Globus pallidus (tissue), 1 donor: ENCODE data around the gene ARID3A.

Experiments
- DNase-seq: peaks from one replicate; pipeline ENCODE4 v3.0.0-alpha.2; 2015; ENCODE audit warnings: low spot score

The ARID3A gene

DNA sequence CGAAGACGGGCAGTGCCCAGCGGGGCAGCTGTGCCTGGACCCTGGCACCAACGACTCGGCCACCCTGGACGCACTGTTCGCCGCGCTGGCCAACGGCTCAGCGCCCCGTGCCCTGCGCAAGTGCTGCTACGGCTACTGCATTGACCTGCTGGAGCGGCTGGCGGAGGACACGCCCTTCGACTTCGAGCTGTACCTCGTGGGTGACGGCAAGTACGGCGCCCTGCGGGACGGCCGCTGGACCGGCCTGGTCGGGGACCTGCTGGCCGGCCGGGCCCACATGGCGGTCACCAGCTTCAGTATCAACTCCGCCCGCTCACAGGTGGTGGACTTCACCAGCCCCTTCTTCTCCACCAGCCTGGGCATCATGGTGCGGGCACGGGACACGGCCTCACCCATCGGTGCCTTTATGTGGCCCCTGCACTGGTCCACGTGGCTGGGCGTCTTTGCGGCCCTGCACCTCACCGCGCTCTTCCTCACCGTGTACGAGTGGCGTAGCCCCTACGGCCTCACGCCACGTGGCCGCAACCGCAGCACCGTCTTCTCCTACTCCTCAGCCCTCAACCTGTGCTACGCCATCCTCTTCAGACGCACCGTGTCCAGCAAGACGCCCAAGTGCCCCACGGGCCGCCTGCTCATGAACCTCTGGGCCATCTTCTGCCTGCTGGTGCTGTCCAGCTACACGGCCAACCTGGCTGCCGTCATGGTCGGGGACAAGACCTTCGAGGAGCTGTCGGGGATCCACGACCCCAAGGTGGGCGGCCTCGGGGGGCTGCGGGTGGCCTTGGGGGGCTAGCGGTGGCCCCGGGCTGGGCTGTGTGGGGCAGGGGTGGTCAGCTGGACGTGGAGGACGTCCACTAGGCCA is 79.2 kb downstream of the ARID3A start:
- no peak for DNase-seq

DNA sequence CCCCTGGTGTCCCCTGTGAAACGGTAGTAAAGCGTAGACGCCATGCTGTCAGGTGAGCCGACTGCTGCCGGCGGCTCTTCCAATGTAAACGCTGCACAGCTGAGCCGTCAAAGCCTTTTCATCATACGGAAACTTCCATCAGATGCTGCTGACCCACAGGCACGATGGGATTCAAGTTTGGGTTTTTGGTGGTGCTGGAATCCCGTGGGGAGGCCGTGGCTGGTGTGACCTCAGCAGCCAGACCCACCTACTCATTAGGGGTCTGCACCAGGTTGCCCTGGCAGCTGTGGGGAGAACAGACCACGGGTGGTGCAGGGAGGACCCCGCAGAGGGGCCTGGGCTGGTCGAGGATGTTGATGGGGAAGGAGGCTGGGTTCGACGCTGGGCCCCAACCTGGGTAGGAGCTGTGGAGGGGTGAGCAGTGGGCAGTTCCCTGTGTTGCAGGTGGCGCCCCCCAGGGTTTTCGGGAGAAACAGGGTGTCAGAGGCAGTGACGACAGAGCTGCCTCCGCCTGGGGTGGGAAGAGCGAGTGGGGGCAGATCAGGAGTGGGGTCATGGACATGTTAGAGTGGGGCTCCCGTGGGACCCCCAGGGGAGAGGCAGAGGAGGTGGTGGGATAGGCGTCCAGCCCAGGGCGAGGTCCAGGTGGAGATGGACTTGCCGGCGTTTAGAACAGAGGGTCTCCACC is 81.0 kb downstream of the ARID3A start:
- DNase-seq = no peak

DNA sequence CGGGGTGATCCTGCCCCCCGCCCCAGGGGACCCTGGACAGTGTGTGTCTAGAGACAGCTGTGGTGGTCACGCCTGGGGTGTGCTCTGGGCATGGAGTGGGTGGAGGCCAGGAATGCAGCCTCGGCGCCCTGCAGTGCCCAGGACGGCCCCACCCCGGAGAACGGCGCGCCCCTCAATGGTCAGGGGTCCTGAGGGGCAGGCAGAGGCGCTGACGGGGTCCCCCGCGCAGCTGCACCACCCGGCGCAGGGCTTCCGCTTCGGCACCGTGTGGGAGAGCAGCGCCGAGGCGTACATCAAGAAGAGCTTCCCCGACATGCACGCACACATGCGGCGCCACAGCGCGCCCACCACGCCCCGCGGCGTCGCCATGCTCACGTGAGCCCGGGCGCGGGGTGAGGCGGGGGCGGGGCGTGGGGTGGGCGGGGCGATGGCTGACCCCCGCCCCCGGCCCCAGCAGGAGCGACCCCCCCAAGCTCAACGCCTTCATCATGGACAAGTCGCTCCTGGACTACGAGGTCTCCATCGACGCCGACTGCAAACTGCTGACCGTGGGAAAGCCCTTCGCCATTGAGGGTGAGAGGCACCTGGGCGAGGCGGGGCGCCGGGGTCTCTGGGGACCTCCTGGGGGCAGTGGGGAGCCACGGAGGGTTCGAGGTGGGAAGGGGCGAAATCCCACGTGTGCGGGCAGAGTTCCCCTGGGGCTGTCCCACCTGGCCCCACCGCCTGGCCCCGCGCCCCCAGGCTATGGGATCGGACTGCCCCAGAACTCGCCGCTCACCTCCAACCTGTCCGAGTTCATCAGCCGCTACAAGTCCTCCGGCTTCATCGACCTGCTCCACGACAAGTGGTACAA is 81.8 kb downstream of the ARID3A start:
- DNase-seq = no peak

DNA sequence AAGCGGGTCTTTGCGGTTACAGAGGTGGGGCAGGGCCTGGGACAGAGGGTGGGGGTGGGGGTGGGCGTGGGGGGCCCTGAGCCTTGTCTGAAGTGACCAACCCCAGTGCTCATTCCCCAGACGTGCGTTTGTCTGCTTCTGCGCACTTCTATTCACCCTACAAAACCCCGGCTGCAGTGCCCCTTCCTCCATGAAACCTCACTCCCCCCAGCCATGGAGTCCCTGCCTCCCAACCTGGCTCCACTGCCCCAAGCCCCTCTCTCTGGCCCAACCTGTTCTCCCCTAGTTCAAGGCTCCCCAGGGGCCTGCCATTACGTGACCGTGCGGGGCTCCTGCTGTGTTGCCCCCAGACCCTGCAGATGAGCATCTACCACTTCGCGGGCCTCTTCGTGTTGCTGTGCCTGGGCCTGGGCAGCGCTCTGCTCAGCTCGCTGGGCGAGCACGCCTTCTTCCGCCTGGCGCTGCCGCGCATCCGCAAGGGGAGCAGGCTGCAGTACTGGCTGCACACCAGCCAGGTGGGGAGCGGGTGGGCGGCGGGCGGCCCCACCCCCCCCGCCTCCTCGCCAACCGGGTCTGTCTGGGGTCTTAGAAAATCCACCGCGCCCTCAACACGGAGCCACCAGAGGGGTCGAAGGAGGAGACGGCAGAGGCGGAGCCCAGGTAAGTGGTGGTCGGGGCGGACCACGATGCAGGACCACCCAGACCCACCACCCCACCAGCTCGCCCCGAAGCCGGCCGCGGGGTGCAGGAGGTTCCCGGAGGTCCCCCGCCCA is 82.6 kb downstream of the ARID3A start:
- DNase-seq = no peak

DNA sequence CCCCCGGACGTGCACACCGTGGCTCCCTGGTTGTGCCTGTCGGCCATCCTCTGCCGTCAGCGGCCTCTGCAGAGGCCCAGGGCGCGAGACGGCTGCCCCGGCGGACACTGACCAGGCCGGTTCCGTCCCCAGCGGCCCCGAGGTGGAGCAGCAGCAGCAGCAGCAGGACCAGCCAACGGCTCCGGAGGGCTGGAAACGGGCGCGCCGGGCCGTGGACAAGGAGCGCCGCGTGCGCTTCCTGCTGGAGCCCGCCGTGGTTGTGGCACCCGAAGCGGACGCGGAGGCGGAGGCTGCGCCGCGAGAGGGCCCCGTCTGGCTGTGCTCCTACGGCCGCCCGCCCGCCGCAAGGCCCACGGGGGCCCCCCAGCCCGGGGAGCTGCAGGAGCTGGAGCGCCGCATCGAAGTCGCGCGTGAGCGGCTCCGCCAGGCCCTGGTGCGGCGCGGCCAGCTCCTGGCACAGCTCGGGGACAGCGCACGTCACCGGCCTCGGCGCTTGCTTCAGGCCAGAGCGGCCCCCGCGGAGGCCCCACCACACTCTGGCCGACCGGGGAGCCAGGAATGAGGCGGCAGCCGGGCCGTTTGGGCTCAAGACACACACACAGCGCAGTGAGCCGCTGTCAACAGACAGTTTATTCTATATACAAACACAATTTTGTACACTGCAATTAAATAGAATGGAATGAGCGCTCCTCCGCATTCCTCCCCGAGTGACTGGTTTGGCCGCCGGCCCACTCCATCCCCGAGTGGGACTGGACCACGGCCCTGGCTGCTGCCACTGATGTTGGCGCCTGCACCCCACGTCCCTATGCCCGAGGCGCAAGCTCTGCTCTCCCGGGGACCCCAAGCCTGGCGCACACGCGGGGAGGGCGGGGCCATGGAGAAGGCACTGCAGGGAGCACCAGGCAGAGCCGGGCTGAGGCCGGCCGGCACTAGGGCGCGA is 83.5 kb downstream of the ARID3A start:
- no peak for DNase-seq

DNA sequence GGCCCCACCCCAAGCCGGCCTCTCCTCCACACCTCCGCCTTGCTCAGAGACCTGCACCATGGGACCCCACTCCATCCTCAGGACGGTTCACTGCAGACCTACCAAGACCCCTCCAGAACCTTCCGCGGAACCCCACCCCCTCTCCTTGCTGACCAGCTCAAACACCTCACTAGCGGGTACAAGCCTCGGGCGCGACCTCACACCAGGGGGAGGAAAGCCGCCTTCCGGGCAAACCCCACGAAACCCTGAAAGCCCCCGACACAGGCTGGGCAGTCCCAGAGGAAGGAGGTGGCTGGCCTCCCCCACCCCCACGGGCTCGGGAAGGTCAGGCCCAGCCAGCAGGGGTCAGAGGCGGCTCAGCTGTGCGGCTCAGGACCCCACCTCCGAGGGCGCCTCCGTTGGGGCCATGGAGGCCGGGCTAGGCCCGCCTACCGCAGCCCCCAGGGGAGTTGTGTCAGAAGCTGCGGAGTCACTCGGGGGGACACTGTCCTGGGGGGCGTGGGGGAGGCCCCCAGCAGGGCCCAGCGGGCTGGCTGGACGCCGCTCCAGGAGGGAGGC is 84.2 kb downstream of the ARID3A start:
- no peak for DNase-seq

DNA sequence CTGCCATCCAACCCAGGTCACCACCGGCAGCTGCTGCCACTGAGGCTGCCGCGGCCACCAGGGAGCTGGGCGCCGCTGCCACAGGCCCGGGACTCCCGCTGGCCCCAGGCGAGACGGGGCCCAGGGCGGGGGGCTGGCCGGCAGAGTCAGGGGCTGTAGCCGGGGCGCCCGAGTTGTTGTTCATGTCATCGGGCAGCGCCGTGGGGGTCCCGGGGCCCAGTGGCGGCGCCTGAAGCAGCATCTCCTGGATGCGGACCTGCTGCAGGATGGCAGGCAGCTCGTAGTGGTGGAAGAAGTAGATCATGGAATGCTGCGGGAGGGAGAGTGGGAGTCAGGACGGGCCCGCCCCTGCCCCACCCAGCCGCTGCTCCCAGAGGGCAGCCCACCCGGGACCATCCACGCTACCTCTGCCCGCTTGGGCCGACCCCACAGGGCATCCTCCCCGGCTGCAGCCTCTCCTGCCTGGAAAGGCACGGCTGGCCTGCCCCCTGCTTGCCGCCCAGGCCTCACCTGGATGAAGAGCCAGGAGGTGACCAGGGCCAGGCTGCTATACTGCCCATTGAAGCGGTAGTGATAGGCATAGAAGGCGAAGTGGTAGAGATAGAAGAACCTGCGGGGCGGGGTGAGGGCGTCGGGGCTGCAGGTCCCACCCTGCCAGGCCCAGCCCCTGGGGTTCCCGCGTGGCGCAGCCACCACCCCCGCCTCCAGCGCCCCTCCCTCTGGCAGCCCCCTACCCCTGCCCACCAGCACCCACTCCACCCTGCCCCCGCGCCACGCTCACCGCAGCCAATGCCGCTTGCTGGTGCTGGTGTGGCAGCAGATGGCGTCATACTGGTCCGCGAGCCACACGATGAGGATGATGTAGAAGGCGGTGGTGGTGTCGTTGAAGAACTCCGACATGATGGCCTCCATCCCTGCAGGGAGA is 85.0 kb downstream of the ARID3A start:
- no peak for DNase-seq

DNA sequence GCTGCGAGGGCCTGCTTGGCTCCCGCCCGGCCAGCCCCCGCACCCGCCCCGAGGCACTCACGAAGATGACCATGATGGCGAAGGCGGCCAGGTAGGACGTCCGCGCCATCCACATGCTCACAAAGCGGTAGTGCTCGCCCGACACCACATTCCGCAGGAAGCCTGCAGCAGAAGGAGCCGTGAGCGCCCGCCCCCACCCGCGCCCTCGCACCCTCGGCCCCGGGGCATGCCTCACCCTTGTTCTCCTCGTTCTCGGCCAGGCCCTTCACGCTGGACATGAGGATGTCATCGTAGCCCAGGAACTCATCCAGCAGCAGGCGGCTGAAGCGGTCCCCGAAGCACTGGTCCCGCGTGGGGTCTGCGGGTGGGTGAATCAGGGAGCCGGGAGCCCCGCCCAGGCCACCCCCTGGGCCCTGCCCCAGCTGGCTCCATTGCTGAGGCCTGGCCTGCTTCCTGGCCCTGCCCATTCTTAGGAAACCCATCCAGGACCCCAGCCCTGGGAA is 86.0 kb downstream of the ARID3A start:
- no peak for DNase-seq

DNA sequence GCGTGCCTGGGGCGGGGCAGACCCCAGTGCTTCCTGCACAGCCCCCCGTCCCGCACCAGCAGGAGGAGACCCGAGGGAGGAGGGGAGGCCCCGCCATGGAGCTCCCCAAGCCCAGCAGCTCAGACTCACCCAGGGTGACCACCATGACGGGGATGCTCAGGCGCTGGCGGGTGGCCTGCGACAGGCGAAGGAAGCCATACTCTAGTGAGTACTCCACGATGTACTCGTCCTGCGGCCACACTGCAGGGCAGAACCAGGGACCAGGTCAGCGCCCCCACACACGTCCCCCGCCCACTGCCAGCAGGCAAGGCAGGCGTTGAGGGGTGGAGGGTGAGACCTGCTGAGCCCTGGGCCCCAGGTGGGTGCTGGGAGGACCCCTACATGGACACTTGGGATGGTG is 86.5 kb downstream of the ARID3A start:
- DNase-seq = no peak

DNA sequence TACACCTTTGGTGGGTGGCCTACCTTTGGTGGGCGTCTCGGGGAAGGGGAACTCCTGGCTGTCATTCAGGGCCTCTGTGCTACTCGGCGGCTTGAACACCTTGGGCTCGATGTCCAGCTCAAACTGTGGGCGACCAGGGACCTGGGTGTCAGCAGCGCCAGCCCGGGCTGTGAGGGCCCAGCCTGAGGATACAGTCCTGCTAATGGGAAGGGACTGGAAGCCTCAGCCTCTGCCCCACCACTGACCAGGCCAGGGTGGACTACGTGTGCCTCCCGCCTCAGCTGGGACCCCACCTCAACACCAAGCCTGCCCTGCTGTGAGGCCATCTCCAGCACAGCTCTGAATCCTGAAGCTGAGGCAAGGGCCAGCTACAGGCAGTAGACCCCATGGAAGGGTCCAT is 87.4 kb downstream of the ARID3A start:
- DNase-seq = no peak

DNA sequence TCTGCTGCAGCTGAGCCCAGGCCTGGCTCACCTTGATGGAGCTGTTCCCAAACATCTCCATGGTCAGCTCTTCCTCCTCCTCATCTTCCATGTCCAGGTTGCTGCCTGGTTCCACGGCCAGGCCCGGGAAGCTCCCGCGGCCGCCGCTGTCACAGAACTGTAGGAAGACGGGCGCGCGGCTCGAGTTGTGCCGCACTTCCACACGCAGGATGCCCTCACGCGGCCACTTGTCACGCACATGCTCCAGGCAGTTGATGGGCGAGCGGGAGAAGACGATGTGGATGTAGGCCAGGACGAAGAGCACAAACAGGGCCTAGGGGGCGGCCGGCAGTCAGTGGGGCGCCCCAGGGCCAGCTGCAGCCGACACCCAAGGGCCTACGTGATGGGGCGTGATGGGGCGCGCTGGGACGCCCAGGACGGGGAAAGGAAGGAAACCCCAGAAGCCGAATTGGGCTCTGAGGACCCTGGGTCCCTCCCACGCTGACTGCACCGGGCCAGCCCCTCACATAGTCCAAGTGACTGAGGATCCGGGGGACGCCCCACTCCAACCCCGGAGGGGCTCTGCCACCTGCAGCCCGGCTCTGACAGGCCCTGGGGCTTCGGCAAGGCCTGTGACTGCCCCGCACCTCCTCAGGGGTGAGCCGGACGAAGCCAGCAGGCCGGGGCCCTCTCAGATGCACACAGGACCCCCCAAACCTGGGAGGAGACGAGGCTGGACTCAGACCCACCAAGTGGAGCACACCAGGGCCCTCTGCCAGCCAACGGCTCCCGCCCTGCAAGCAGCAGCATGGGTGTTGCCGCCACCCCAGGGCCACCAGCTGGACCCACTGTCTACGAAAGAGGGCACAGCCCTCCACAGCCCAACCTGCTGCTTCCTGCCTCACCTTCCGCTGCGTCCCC is 88.6 kb downstream of the ARID3A start:
- no peak for DNase-seq

DNA sequence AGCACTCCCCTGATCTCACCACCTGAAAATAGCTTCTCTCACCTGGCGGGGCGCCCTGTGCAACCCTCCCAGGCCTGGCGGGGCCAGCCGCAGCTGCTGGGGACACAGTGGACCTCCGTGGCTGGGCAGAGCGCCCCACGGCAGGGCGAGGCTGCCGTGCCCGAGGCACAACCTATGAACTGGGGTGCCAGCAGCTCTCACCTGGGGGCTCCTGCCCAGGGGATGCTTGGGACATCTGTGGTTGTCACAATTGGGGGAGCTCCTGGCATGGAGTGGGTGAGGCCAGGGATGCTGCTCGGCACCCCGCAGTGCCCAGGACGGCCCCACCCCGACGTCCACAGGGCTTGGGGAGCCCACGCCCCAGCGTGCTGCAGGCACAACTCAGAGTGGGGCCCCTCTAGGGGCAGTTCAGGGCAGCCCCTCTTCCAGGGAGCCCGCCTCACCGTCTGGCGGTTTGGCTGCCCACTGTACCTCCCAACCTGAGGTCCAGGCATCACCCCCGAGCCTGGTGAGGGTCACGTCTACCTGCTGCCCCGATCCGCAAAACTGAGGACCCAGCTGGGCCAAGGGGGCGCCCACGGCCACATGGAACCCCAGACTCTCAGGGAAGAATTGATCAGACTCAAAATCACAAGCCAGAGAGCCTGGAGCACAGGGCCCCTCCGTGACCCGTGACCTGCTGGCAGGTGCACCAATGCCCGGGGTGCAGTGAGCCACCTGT is 89.4 kb downstream of the ARID3A start:
- DNase-seq = no peak

DNA sequence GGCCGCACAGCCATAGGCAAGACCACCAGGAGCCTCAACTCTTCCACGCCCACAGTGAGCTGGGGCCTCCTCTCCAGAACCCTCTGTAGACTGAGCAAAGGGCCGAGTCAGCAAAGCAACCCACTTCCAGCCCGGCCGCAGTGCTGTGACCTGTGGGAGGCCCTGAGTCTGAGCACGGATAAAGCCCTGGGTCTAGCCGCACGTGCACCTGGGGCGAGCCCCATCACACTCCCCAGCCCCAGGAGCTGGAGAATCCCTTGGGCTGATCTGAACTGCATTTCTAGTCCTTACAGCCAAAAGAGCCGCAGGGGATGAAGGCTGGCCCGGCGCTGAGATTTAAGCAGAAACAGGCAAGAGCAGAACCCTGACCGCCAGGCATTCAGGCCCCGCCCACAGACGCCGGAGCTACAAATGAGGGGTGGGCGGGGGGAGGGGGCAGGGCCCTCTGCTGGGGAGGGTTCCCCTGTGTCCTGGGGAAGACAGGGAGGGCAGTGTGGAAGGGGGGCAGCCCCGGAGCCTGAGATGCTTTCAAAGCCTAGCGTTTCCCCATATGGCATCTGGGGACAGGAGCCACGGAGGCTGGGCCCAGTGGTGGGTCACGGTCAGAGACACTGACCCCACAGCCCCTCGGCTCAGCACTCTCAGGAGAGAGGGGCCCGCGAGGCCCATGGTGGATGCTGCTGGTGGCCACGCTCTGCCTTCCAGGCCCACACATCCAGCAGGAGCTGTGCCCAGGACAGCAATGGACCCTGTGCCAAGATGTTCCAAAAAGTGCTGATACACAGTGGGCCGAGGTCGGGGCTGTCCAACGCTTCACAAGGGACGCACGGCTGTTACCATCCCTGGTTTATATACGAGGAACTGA is 90.2 kb downstream of the ARID3A start:
- no peak for DNase-seq

DNA sequence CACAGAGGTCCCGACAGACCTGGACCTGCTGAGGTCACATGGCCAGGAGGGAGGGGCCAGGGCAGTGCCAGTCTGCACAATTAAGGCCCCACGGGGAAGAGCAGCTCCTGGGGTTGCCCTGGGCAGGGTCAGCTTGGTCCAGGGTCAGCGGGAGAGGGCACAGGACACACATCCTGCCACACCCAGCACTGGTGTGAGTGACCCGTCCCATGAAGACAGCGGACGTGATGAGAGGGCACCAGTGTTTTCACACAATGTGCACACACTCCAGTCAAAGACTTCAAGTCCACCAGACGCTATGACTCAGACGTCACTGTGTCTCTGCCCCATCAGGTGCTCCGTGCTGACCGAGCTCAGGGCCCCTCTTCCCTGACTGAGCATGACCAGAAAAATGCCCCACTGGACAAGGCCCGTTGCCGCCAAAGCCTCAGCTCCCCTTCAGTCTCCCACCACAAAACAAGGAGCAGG is 90.8 kb downstream of the ARID3A start:
- no peak for DNase-seq

DNA sequence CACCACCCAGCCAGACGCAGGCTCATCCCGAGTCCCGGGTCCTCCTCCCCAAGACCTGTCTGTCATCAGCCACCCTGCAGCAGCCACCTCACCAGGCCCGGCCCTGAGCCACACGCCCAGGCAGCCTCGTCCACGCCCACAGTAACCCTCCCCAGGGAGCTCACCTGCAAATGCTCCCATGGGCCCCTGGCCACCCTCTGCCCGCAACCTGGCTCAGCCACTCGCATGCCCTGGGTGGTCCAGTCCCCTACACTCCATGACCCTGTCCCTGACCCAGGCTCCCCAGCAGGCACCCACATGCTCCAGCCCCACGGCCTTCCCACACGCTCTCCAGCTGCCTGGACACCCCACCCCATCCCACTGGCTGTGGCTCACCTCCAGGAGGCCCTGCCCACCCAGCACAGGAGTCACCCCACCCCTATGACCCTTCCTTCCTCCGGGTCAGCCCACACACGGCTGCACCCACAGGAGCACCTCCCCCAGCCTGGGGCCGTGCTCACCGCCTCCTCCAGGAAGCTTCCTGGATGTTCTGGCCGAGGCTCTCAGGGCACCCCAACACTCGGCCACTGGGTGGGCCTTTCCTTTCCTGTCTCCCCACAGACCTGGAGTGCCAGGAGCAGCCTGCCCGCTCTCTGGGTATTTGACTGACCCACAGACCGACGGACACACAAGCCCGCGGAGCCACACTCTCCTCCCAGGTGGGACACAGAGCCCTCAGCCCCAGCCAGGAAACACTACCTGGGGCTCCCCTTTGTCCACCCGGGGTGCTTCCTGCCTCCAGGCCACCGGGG is 91.5 kb downstream of the ARID3A start:
- DNase-seq = no peak
